ENCODE measurements around the gene NUAK1.
"Not testable (repeated sequence)": the region's sequence is repeated elsewhere in the genome, so short reads cannot be mapped to it uniquely, and the experiment has no call there.

NUAK1 gene

DNA sequence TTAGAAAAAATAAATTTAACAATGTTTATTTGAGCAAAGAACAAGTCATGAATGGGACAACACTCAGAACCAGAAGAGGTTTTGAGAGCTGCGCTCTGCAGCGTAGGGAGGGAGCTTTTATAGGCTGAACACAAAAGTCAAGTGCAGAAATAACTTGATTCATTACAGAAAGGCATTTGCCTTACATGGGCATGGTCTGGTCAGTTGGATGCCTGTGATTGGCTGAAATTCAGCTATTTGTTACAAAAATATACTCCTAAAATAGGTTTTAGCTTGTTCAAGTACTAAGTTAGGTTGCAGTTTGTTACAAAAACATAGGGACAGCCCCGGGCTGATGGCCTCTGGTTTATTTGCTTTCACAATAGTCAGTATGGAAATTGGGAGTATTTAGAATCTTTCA is 118.0 kb downstream of the NUAK1 start:
- TF ChIP-seq BACH2 (CRISPR knock-in tag; IDR thresholded peaks at IDR 0.05; ENCODE audit: borderline replicate concordance): no peak
- ATAC-seq: no peak

DNA sequence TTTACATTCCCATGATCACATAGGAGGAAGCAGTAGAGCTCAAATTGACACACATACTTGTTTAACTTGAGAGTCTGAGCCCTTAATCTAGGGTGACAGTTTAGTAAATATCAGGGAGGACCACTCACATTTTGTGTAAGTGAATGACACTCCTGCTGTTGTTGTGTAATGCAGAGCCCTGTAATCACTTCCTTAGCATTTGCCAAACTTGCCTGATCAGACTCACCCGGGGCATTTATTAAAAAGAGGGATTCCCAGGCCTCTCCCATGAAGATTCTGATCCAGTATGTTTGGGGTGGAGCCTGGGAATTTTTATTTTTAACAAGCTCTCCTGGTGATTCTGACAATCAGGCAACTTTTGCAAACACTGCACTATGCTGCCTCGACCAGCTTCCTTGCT is 119.6 kb downstream of the NUAK1 start:
- no peak for ATAC-seq
- TF ChIP-seq CREB5 (CRISPR knock-in tag; IDR thresholded peaks at IDR 0.05; ENCODE audit: low read depth) (no peak), ARNTL (CRISPR knock-in tag; IDR thresholded peaks at IDR 0.05; ENCODE audit: borderline replicate concordance, low read depth) (no peak), GLIS3 (CRISPR knock-in tag; IDR thresholded peaks at IDR 0.05) (no peak), BACH2 (CRISPR knock-in tag; IDR thresholded peaks at IDR 0.05; ENCODE audit: borderline replicate concordance) (no peak), ZNF70 (CRISPR knock-in tag; IDR thresholded peaks at IDR 0.05) (no peak), ZC3H10 (CRISPR knock-in tag; IDR thresholded peaks at IDR 0.05) (no peak), ZFP30 (CRISPR knock-in tag; IDR thresholded peaks at IDR 0.05) (no peak), OSR1 (CRISPR knock-in tag; IDR thresholded peaks at IDR 0.05) (no peak), PATZ1 (CRISPR knock-in tag; IDR thresholded peaks at IDR 0.05; ENCODE audit: borderline replicate concordance) (no peak), ZNF565 (CRISPR knock-in tag; conservative IDR thresholded peaks at IDR 0.05; ENCODE audit: low read depth) (no peak), ESRRG (CRISPR knock-in tag; IDR thresholded peaks at IDR 0.05) (no peak), ZNF8 (CRISPR knock-in tag; IDR thresholded peaks at IDR 0.05) (no peak), PPARA (CRISPR knock-in tag; IDR thresholded peaks at IDR 0.05; ENCODE audit: borderline replicate concordance) (no peak), TOX (CRISPR knock-in tag; IDR thresholded peaks at IDR 0.05; ENCODE audit: borderline replicate concordance) (no peak), TSHZ2 (CRISPR knock-in tag; IDR thresholded peaks at IDR 0.05) (no peak), POU6F1 (CRISPR knock-in tag; IDR thresholded peaks at IDR 0.05; ENCODE audit: borderline replicate concordance, low read depth) (no peak), ZFP3 (CRISPR knock-in tag; IDR thresholded peaks at IDR 0.05) (no peak), SNAI2 (CRISPR knock-in tag; IDR thresholded peaks at IDR 0.05) (no peak)

- ATAC-seq: no peak
- TF ChIP-seq POU6F1 (CRISPR knock-in tag; IDR thresholded peaks at IDR 0.05; ENCODE audit: borderline replicate concordance, low read depth): no peak
- no peak for TF ChIP-seq ZNF8 (CRISPR knock-in tag; IDR thresholded peaks at IDR 0.05)
- TF ChIP-seq ZFP3 (CRISPR knock-in tag; IDR thresholded peaks at IDR 0.05): no peak
- no peak for TF ChIP-seq ZFP30 (CRISPR knock-in tag; IDR thresholded peaks at IDR 0.05)
- no peak for TF ChIP-seq SNAI2 (CRISPR knock-in tag; IDR thresholded peaks at IDR 0.05)
- no peak for TF ChIP-seq ZNF70 (CRISPR knock-in tag; IDR thresholded peaks at IDR 0.05)
- no peak for TF ChIP-seq CREB5 (CRISPR knock-in tag; IDR thresholded peaks at IDR 0.05; ENCODE audit: low read depth)
- no peak for TF ChIP-seq GLIS3 (CRISPR knock-in tag; IDR thresholded peaks at IDR 0.05)
- TF ChIP-seq ZC3H10 (CRISPR knock-in tag; IDR thresholded peaks at IDR 0.05): no peak
- TF ChIP-seq ESRRG (CRISPR knock-in tag; IDR thresholded peaks at IDR 0.05): no peak
- TF ChIP-seq ZNF565 (CRISPR knock-in tag; conservative IDR thresholded peaks at IDR 0.05; ENCODE audit: low read depth): no peak
- TF ChIP-seq TCF4 (CRISPR knock-in tag; IDR thresholded peaks at IDR 0.05; ENCODE audit: borderline replicate concordance): no peak
- TF ChIP-seq ARNTL (CRISPR knock-in tag; IDR thresholded peaks at IDR 0.05; ENCODE audit: borderline replicate concordance, low read depth): no peak
- no peak for TF ChIP-seq TOX (CRISPR knock-in tag; IDR thresholded peaks at IDR 0.05; ENCODE audit: borderline replicate concordance)
- TF ChIP-seq BACH2 (CRISPR knock-in tag; IDR thresholded peaks at IDR 0.05; ENCODE audit: borderline replicate concordance): no peak
- no peak for TF ChIP-seq TSHZ2 (CRISPR knock-in tag; IDR thresholded peaks at IDR 0.05)
These were observed 120.5 kb downstream of the NUAK1 start for GRCh38 chr12:106018286-106018685.

DNA sequence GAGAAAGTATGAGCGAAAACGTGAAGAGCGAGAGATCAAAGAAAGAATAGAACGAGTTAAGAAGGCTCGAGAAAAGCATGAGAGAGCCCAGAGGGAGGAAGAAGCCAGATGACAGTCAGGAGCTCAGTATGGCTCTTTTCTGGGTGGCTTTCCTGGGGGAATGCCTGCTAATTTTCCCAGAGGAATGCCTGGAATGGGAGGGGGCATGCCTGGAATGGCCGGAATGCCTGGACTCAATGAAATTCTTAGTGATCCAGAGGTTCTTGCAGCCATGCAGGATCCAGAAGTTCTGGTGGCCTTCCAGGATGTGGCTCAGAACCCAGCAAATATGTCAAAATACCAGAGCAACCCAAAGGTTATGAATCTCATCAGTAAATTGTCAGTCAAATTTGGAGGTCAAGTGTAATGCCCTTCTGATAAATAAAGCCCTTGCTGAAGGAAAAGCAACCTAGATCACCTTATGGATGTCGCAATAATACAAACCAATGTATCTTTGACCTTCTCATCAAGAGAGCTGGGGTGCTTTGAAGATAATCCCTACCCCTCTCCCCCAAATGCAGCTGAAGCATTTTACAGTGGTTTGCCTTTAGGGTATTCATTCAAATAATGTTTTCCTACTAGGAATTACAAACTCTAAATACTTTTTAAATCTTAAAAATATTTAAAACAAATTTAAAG is 122.0 kb downstream of the NUAK1 start:
- ATAC-seq: not testable (repeated sequence)

All from SK-N-SH treated with all-trans-retinoic acid at 6 μM for 48 hours (cell line).